H1 (cell line): ENCODE data around the gene LDLRAD3. TPM values are rescaled to one million over a fixed set of nuclear protein-coding genes. Genes with fewer than 3 reads are reported as not detected.

Experiments used
- CTCF ChIA-PET: fragments of 300-600 bp; sonication (Branson Sonifier 250); formaldehyde crosslinking; loops from one replicate; lab custom pipeline; 2021; ENCODE audit not compliant: partially characterized antibody; lab: Charles Lee
- POLR2A ChIA-PET: fragments of 300-600 bp; sonication (Branson Sonifier 250); formaldehyde crosslinking; loops from one replicate; lab custom pipeline; 2021; ENCODE audit warnings: inconsistent platforms; ENCODE audit not compliant: partially characterized antibody; lab: Charles Lee
- DNase-seq, 2 experiments: peaks; one replicate each; pipeline versions ENCODE4 v3.0.0 to v3.0.0-alpha.2; 2010 to 2022; ENCODE audit warnings: low spot score in 2 of 2, low read depth in 1 of 2, mixed read lengths in 1 of 2
- FAIRE-seq: peaks from 2 replicates; lab custom pipeline; 2011; peaks lifted over from hg19 to GRCh38; lab: Jason Lieb, UNC
- H2AFZ ChIP-seq: 2 replicates; pipeline ENCODE4 v1.8.1; 2012; ENCODE audit warnings: low read length, inconsistent platforms
- H2AK5ac ChIP-seq: 2 replicates; pipeline ENCODE4 v1.6.1; 2013; ENCODE audit warnings: low read depth, low read length
- H2BK120ac ChIP-seq: replicated peaks from 2 replicates; pipeline ENCODE3; 2013; ENCODE audit warnings: low read depth, low read length, inconsistent platforms
- H2BK12ac ChIP-seq: 2 replicates; pipeline ENCODE4 v1.6.1; 2013; ENCODE audit warnings: low read depth, low read length
- H2BK15ac ChIP-seq: 2 replicates; pipeline ENCODE4 v1.6.1; 2013; ENCODE audit warnings: low read length
- H2BK20ac ChIP-seq: 2 replicates; pipeline ENCODE4 v1.6.1; 2013; ENCODE audit warnings: low read length
- H2BK5ac ChIP-seq: 2 replicates; pipeline ENCODE4 v1.6.1; 2013; ENCODE audit warnings: low read depth, low read length
- H3K14ac ChIP-seq: 2 replicates; pipeline ENCODE4 v1.6.1; 2013; ENCODE audit warnings: inconsistent platforms; ENCODE audit not compliant: insufficient read length
- H3K18ac ChIP-seq: 2 replicates; pipeline ENCODE4 v1.6.1; 2013; ENCODE audit warnings: low read length; ENCODE audit errors: extremely low read depth
- H3K23ac ChIP-seq: 2 replicates; pipeline ENCODE4 v1.6.1; 2013; ENCODE audit warnings: inconsistent platforms; ENCODE audit not compliant: insufficient read length
- H3K23me2 ChIP-seq: 2 replicates; pipeline ENCODE4 v1.6.1; 2013; ENCODE audit warnings: low read depth, low read length
- H3K27ac ChIP-seq: 2 replicates; pipeline ENCODE4 v1.6.1; 2011; ENCODE audit warnings: low read depth, low read length, inconsistent platforms
- H3K27me3 ChIP-seq, 4 experiments: replicated peaks in 1 of 4; 1 replicate in 1 of 4; 2 replicates in 3 of 4; pipeline versions ENCODE4 v1.6.1 to v1.8.1; 2011 to 2013; ENCODE audit warnings: low read length in 3 of 4, mild to moderate bottlenecking in 3 of 4, inconsistent platforms in 2 of 4, mixed read lengths in 2 of 4, moderate library complexity in 1 of 4; ENCODE audit not compliant: control insufficient read depth in 3 of 4, insufficient read depth in 3 of 4; ENCODE audit errors: extremely low read depth in 1 of 4
- H3K36me3 ChIP-seq, 4 experiments: 2 replicates each; pipeline versions ENCODE4 v1.6.1 to v1.8.1; 2011 to 2013; ENCODE audit warnings: mild to moderate bottlenecking in 4 of 4, low read length in 3 of 4, moderate library complexity in 2 of 4, control low read depth in 1 of 4, inconsistent platforms in 1 of 4; ENCODE audit not compliant: insufficient read depth in 4 of 4, control insufficient read depth in 2 of 4
- H3K4ac ChIP-seq: replicated peaks from 2 replicates; pipeline ENCODE3; 2013; ENCODE audit warnings: low read length, low read depth, mixed read lengths, inconsistent platforms; ENCODE audit not compliant: insufficient read length
- H3K4me1 ChIP-seq, 4 experiments: replicated peaks in 1 of 4; 1 replicate in 1 of 4; 2 replicates in 3 of 4; pipeline versions ENCODE4 v1.6.1 to v1.8.1; 2011 to 2013; ENCODE audit warnings: low read length in 3 of 4, inconsistent platforms in 2 of 4, mixed read lengths in 1 of 4; ENCODE audit not compliant: insufficient read depth in 4 of 4, control insufficient read depth in 3 of 4
- H3K4me2 ChIP-seq, 2 experiments: 2 replicates each; pipeline versions ENCODE4 v1.6.1 to v1.8.1; 2011 to 2013; ENCODE audit warnings: low read depth in 2 of 2, low read length in 2 of 2, control low read depth in 1 of 2, inconsistent platforms in 1 of 2, mild to moderate bottlenecking in 1 of 2; ENCODE audit not compliant: insufficient read depth in 1 of 2
- H3K4me3 ChIP-seq, 4 experiments: fragments of 200-600, 300-600 bp in 1 of 4; sonication (generic), shearing (Covaris generic), sonication (Bioruptor Twin) in 1 of 4; 2 replicates each; pipeline versions ENCODE4 v1.5.1 to v1.8.1; 2011 to 2016; ENCODE audit warnings: low read length in 4 of 4, low read depth in 3 of 4, control low read depth in 2 of 4, inconsistent platforms in 2 of 4, mild to moderate bottlenecking in 2 of 4, mixed read lengths in 1 of 4, moderate library complexity in 1 of 4; ENCODE audit not compliant: insufficient read depth in 2 of 4; ENCODE audit errors: extremely low read depth in 1 of 4
- H3K56ac ChIP-seq: replicated peaks from 2 replicates; pipeline ENCODE3; 2013; ENCODE audit warnings: low read depth, mild to moderate bottlenecking, mixed read lengths, low read length, inconsistent platforms; ENCODE audit not compliant: insufficient read length
- H3K79me1 ChIP-seq: 2 replicates; pipeline ENCODE4 v1.6.1; 2013; ENCODE audit warnings: low read depth, low read length, control low read depth
- H3K79me2 ChIP-seq, 2 experiments: 2 replicates each; pipeline versions ENCODE4 v1.6.1 to v1.8.1; 2012 to 2013; ENCODE audit warnings: low read length in 2 of 2, mild to moderate bottlenecking in 2 of 2, inconsistent platforms in 1 of 2; ENCODE audit not compliant: insufficient read depth in 2 of 2, control insufficient read depth in 1 of 2
- H3K9ac ChIP-seq, 4 experiments: replicated peaks in 1 of 4; 1 replicate in 1 of 4; 2 replicates in 3 of 4; pipeline versions ENCODE4 v1.6.1 to v1.8.1; 2011 to 2013; ENCODE audit warnings: low read depth in 3 of 4, low read length in 3 of 4, control low read depth in 2 of 4, mild to moderate bottlenecking in 2 of 4, moderate library complexity in 2 of 4, inconsistent platforms in 1 of 4; ENCODE audit errors: extremely low read depth in 1 of 4
- H3K9me3 ChIP-seq, 2 experiments: 2 replicates each; pipeline versions ENCODE4 v1.6.1 to v1.8.1; 2012 to 2013; ENCODE audit warnings: mild to moderate bottlenecking in 2 of 2, moderate library complexity in 2 of 2, control low read depth in 1 of 2, inconsistent platforms in 1 of 2, low read depth in 1 of 2, low read length in 1 of 2, mixed read lengths in 1 of 2; ENCODE audit not compliant: insufficient read depth in 2 of 2
- H4K20me1 ChIP-seq, 2 experiments: replicated peaks in 1 of 2; 2 replicates each; pipeline versions ENCODE3 to v1.8.1; 2011 to 2013; ENCODE audit warnings: inconsistent platforms in 2 of 2, low read length in 2 of 2, mild to moderate bottlenecking in 1 of 2; ENCODE audit not compliant: insufficient read depth in 2 of 2, control insufficient read depth in 1 of 2
- H4K5ac ChIP-seq: 2 replicates; pipeline ENCODE4 v1.6.1; 2013; ENCODE audit warnings: low read length, low read depth, mixed read lengths, inconsistent platforms; ENCODE audit not compliant: insufficient read length
- H4K8ac ChIP-seq: 2 replicates; pipeline ENCODE4 v1.8.0; 2013; ENCODE audit warnings: mild to moderate bottlenecking, moderate library complexity, low read length, inconsistent platforms; ENCODE audit not compliant: insufficient read depth; ENCODE audit errors: extremely low read depth
- H4K91ac ChIP-seq: replicated peaks from 2 replicates; pipeline ENCODE3; 2013; ENCODE audit warnings: low read length, mixed read lengths, inconsistent platforms; ENCODE audit not compliant: insufficient read length
- CHD2 ChIP-seq: IDR thresholded peaks from 2 replicates; pipeline ENCODE4 v1.6.1; 2012; ENCODE audit warnings: low read length, improper control_type of control experiment
- CTBP2 ChIP-seq: IDR thresholded peaks from 2 replicates; pipeline ENCODE4 v1.7.0; 2011; ENCODE audit warnings: borderline replicate concordance, mild to moderate bottlenecking, moderate library complexity, mixed read lengths, low read length; ENCODE audit not compliant: insufficient read depth, insufficient read length
- EZH2 ChIP-seq: fragments of 200-600 bp; sonication (generic); IDR thresholded peaks from 2 replicates; pipeline ENCODE4 v1.7.1; 2012; ENCODE audit warnings: low read depth, mild to moderate bottlenecking, moderate library complexity, low read length, inconsistent platforms; ENCODE audit not compliant: severe bottlenecking
- KDM1A ChIP-seq: fragments of 200-600, 300-600 bp; sonication (generic); IDR thresholded peaks from 2 replicates; pipeline ENCODE4 v1.7.1; 2016; ENCODE audit warnings: mild to moderate bottlenecking, low read length, borderline replicate concordance
- MAFK ChIP-seq: IDR thresholded peaks from 2 replicates; pipeline ENCODE4 v1.6.1; 2012; ENCODE audit warnings: low read depth, mild to moderate bottlenecking, improper control_type of control experiment, low read length
- MAX ChIP-seq: IDR thresholded peaks from 2 replicates; pipeline ENCODE4 v1.6.1; 2012; ENCODE audit warnings: inconsistent platforms
- PHF8 ChIP-seq: fragments of 200-600 bp; sonication (generic); conservative IDR thresholded peaks from 2 replicates; pipeline ENCODE4 v1.7.1; 2012; ENCODE audit warnings: low read depth, mild to moderate bottlenecking, inconsistent platforms, low read length, moderate library complexity
- POLR2A ChIP-seq, 2 experiments: IDR thresholded peaks; 1 replicate in 1 of 2; 2 replicates in 1 of 2; pipeline ENCODE4 v1.6.1; 2011; ENCODE audit warnings: low read depth in 2 of 2, low read length in 2 of 2, mild to moderate bottlenecking in 2 of 2; ENCODE audit errors: control extremely low read depth in 1 of 2
- POU5F1 ChIP-seq: IDR thresholded peaks from 2 replicates; pipeline ENCODE4 v1.6.1; 2011; ENCODE audit warnings: low read depth, mild to moderate bottlenecking, low read length, moderate library complexity
- RAD21 ChIP-seq, 2 experiments: IDR thresholded peaks in 1 of 2; conservative IDR thresholded peaks in 1 of 2; 2 replicates each; pipeline ENCODE4 v1.6.1; 2011; ENCODE audit warnings: low read depth in 2 of 2, low read length in 2 of 2, improper control_type of control experiment in 1 of 2, inconsistent platforms in 1 of 2, mild to moderate bottlenecking in 1 of 2, moderate library complexity in 1 of 2
- RNF2 ChIP-seq: fragments of 200-900, 300-1000 bp; sonication (generic); IDR thresholded peaks from 2 replicates; pipeline ENCODE4 v1.7.1; 2016; ENCODE audit warnings: borderline replicate concordance, low read depth, mild to moderate bottlenecking, antibody characterized with exemption, low read length; ENCODE audit not compliant: poor library complexity, severe bottlenecking; ENCODE audit errors: missing control alignments
- RXRA ChIP-seq: IDR thresholded peaks from 2 replicates; pipeline ENCODE4 v1.6.1; 2011; ENCODE audit warnings: low read depth, mild to moderate bottlenecking, low read length, moderate library complexity; ENCODE audit not compliant: insufficient read depth
- WGBS, 2 experiments: shearing (Covaris generic) in 1 of 2; methylation state at CpG; one replicate each; pipeline versions ENCODE4 v1.1.6 to v1.1.7; 2013 to 2015; ENCODE audit warnings: low lambda C conversion rate in 2 of 2, mixed read lengths in 2 of 2, inconsistent platforms in 1 of 2, low coverage in 1 of 2, missing lambda C conversion rate in 1 of 2; ENCODE audit not compliant: insufficient replicate concordance in 2 of 2, insufficient coverage in 1 of 2, insufficient read length in 1 of 2; ENCODE audit errors: extremely low coverage in 1 of 2, missing lambda C conversion rate in 1 of 2; 5-methylcytosine and 5-hydroxymethylcytosine counted together
- polyA plus RNA-seq, 7 experiments: library from polyadenylated mRNA; depleted of rRNA in 3 of 7; stranded (reverse) in 5 of 7; unstranded in 2 of 7; fragments of >200 nt in 5 of 7; fragments of 200-250 nt in 2 of 7; gene quantifications; 1 replicate in 5 of 7; 2 replicates in 1 of 7; 4 replicates in 1 of 7; pipeline versions ENCODE4 v1.2.1 to v1.2.3, GENCODE V29; 2011 to 2013; ENCODE audit warnings: missing spikeins in 2 of 7, mixed read lengths in 2 of 7
- total RNA-seq: library from RNA; stranded (reverse); fragmentation: NEBNext Ultra II Directional; extraction: Animal tissue kit (Norgen Biotek cat#: 25700); gene quantifications from 2 replicates; pipeline ENCODE4 v1.2.1, GENCODE V29; 2021

The LDLRAD3 gene
- total and polyA plus RNA-seq, 2 of the 8 experiments (the other 6 are each of a cell fraction or from before 2014, with no cell fraction given) = 18.6 to 22.8 TPM

GRCh38 chr11:35935390-35935789 is 8.5 kb upstream of the LDLRAD3 start:
- H2BK120ac ChIP-seq = no peak overlapping the region
- no peaks in the 10 kb centered on the region for H3K23me2 ChIP-seq
- H3K9me3 ChIP-seq = no peaks in the 10 kb centered on the region
- no peak overlapping the region for H3K4me3 ChIP-seq
- 100% methylated on average over 1 of the region's 1 CpG; no CpG with 5 or more reads in 1 of the 2 experiments for WGBS, 2 experiments
- H2AFZ ChIP-seq = no peak overlapping the region
- no peak overlapping the region; the same call in 1 of the 2 replicates for H2BK15ac ChIP-seq
- H3K79me2 ChIP-seq = no peaks in the 10 kb centered on the region
- no peak for DNase-seq
- H3K4me2 ChIP-seq = no peak overlapping the region
- H3K79me1 ChIP-seq = no peaks in the 10 kb centered on the region
- FAIRE-seq = no peak
- H3K27ac ChIP-seq = no peak overlapping the region
- no peak overlapping the region for H4K5ac ChIP-seq
- H3K18ac ChIP-seq = no peak overlapping the region
- no peak overlapping the region for H3K14ac ChIP-seq
- ChIA-PET POLR2A (interaction anchor here (1.2 to 2.3 kb wide), 2 partner anchors 9 to 10 kb away, joined by 3 to 6 read pairs; no protein-coding TSS in a partner anchor), CTCF (interaction anchor here (1.1 to 1.7 kb wide), 4 partner anchors 11 to 113 kb away, joined by 3 to 4 read pairs (median 4); no protein-coding TSS in a partner anchor)
- peaks cover 0 to 3% (median 0%) of the 10 kb centered on the region in 4 experiments; a peak in 2 of 7 replicates for H3K4me1 ChIP-seq
- no peak overlapping the region for H4K91ac ChIP-seq
- H2AK5ac ChIP-seq = no peak overlapping the region
- H3K36me3 ChIP-seq = no peaks in the 10 kb centered on the region
- H2BK12ac ChIP-seq = no peak overlapping the region
- no peak overlapping the region; a peak in 1 of 7 replicates for H3K9ac ChIP-seq
- H4K8ac ChIP-seq = no peak overlapping the region
- H3K23ac ChIP-seq = no peak overlapping the region
- H2BK5ac ChIP-seq = no peak overlapping the region
- H3K4ac ChIP-seq = no peak overlapping the region
- no peak overlapping the region for H2BK20ac ChIP-seq
- H3K27me3 ChIP-seq = no peaks in the 10 kb centered on the region; a peak in 1 of 7 replicates
- no peaks in the 10 kb centered on the region for H4K20me1 ChIP-seq
- no peak overlapping the region for H3K56ac ChIP-seq
- no peak for TF ChIP-seq RNF2
- no peak for TF ChIP-seq RXRA
- no peak for TF ChIP-seq CHD2
- TF ChIP-seq RAD21 (IDR thresholded peaks at IDR 0.05 in 1 of 2, conservative IDR thresholded peaks at IDR 0.05 in 1 of 2; ENCODE audit: low read depth in 2 of 2, low read length in 2 of 2) = no peak
- TF ChIP-seq POLR2A (IDR thresholded peaks at IDR 0.05; ENCODE audit: control extremely low read depth in 1 of 2, low read depth in 2 of 2, low read length in 2 of 2) = no peak
- no peak for TF ChIP-seq MAFK
- no peak for TF ChIP-seq POU5F1
- TF ChIP-seq EZH2 = no peak
- no peak for TF ChIP-seq MAX
- no peak for TF ChIP-seq KDM1A
- TF ChIP-seq CTBP2 = no peak
- TF ChIP-seq PHF8 = no peak
